Testis (tissue), 2 donors: Measurements from ENCODE around the gene FILIP1.

Experiments used
- CTCF ChIP-seq, 3 experiments: fragments of 450-650 bp in 2 of 3; fragments of 200-600 bp in 1 of 3; sonication (generic) in 1 of 3; IDR thresholded peaks; one replicate each; pipeline ENCODE4 v1.5.1; 2016 to 2019; ENCODE audit warnings: antibody characterized with exemption in 3 of 3, mild to moderate bottlenecking in 2 of 3, moderate library complexity in 1 of 3
- POLR2A ChIP-seq: fragments of 450-650 bp; IDR thresholded peaks from one replicate; pipeline ENCODE4 v1.6.1; 2017; ENCODE audit warnings: antibody characterized with exemption, mild to moderate bottlenecking, moderate library complexity

- TF ChIP-seq CTCF (IDR thresholded peaks at IDR 0.05) (no peak), POLR2A (no peak)
Observed at GRCh38 chr6:75421316-75422023, 72.1 kb downstream of the FILIP1 start.
